DOHH2 (cell line): ENCODE results near the gene CLEC18B.
"Not testable (repeated sequence)": the region's sequence is repeated elsewhere in the genome, so short reads cannot be mapped to it uniquely, and the experiment has no call there.

Experiments used
- H3F3A ChIP-seq: fragments of 200-600 bp; sonication (generic), shearing (Covaris generic); 2 replicates; pipeline ENCODE4 v1.6.0; 2016; ENCODE audit warnings: antibody characterized with exemption, mild to moderate bottlenecking; ENCODE audit not compliant: control insufficient read depth, insufficient read depth
- H3K27ac ChIP-seq: fragments of 200-600 bp; sonication (generic); 2 replicates; pipeline ENCODE4 v1.5.1; 2014; ENCODE audit warnings: low read depth, mild to moderate bottlenecking, low read length, moderate library complexity
- H3K27me3 ChIP-seq: fragments of 200-600 bp; sonication (generic); 2 replicates; pipeline ENCODE4 v1.6.1; 2014; ENCODE audit warnings: mild to moderate bottlenecking, low read length, mixed read lengths; ENCODE audit not compliant: control insufficient read depth
- H3K36me3 ChIP-seq: fragments of 200-600 bp; sonication (generic); 2 replicates; pipeline ENCODE4 v1.6.1; 2014; ENCODE audit warnings: mild to moderate bottlenecking, low read length, moderate library complexity, mixed read lengths; ENCODE audit not compliant: control insufficient read depth
- H3K4me1 ChIP-seq: fragments of 200-600 bp; sonication (generic); 2 replicates; pipeline ENCODE4 v1.6.1; 2014; ENCODE audit warnings: mild to moderate bottlenecking, low read length, mixed read lengths; ENCODE audit not compliant: control insufficient read depth
- H3K4me2 ChIP-seq: fragments of 200-600 bp; sonication (generic); 2 replicates; pipeline ENCODE4 v1.6.0; 2014; ENCODE audit warnings: mild to moderate bottlenecking, low read length, moderate library complexity
- H3K4me3 ChIP-seq: fragments of 200-600 bp; sonication (generic); 2 replicates; pipeline ENCODE4 v1.5.1; 2014; ENCODE audit warnings: mild to moderate bottlenecking, low read length, mixed read lengths
- H3K79me2 ChIP-seq: fragments of 200-600 bp; sonication (generic); 2 replicates; pipeline ENCODE4 v1.6.1; 2014; ENCODE audit warnings: mild to moderate bottlenecking, low read length, mixed read lengths; ENCODE audit not compliant: control insufficient read depth
- H3K9me2 ChIP-seq: fragments of 200-600 bp; sonication (generic); replicated peaks from 2 replicates; pipeline ENCODE4 v1.6.1; 2014; ENCODE audit warnings: mild to moderate bottlenecking, low read length, mixed read lengths; ENCODE audit not compliant: control insufficient read depth
- H3K9me3 ChIP-seq: fragments of 200-600 bp; sonication (generic); 2 replicates; pipeline ENCODE4 v1.6.1; 2014; ENCODE audit warnings: antibody characterized with exemption, low read length, mixed read lengths; ENCODE audit not compliant: control insufficient read depth, insufficient read depth
- H4K20me1 ChIP-seq: fragments of 200-600 bp; sonication (generic); 2 replicates; pipeline ENCODE4 v1.6.0; 2014; ENCODE audit warnings: low read depth, mild to moderate bottlenecking, antibody characterized with exemption, low read length, moderate library complexity; ENCODE audit not compliant: control insufficient read depth, insufficient read depth
- EZH2phosphoT487 ChIP-seq: fragments of 200-600 bp; sonication (generic); IDR thresholded peaks from 2 replicates; pipeline ENCODE4 v1.6.1; 2017; ENCODE audit warnings: borderline replicate concordance, mild to moderate bottlenecking, antibody characterized with exemption, low read length, moderate library complexity, mixed read lengths
- TF ChIP-seq, protein P1 (sequence below): fragments of 200-600 bp; sonication (generic); IDR thresholded peaks from one replicate; pipeline ENCODE4 v1.5.1; 2014; ENCODE audit warnings: antibody characterized with exemption, mild to moderate bottlenecking, low read depth, low read length; ENCODE audit not compliant: poor library complexity, severe bottlenecking

Gene CLEC18B

DNA sequence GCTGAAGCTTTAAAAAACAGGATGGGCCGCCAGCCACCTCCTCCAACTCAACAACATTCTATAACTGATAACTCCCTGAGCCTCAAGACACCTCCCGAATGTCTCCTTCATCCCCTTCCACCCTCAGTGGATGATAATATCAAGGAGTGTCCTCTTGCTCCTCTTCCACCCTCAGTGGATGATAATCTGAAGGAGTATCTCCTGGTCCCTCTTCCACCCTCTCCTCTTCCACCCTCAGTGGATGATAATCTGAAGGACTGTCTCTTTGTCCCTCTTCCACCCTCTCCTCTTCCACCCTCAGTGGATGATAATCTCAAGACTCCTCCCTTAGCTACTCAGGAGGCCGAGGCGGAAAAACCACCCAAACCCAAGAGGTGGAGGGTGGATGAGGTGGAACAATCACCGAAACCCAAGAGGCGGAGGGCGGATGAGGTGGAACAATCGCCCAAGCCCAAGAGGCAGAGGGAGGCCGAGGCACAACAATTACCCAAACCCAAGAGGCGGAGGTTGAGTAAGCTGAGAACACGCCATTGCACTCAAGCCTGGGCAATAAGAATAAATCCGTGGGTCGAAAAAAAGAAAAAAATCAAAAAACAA lies 29.7 kb downstream of the CLEC18B start:
- not testable (repeated sequence) for H3K27ac ChIP-seq, H3F3A ChIP-seq, H3K27me3 ChIP-seq, H3K79me2 ChIP-seq, H4K20me1 ChIP-seq, H3K36me3 ChIP-seq, H3K4me1 ChIP-seq, H3K9me3 ChIP-seq, H3K4me3 ChIP-seq, H3K4me2 ChIP-seq, H3K9me2 ChIP-seq

- H3K9me2 ChIP-seq, H3K27me3 ChIP-seq, H3K4me1 ChIP-seq, H3K4me3 ChIP-seq, H3F3A ChIP-seq, H3K27ac ChIP-seq, H3K79me2 ChIP-seq, H3K4me2 ChIP-seq, H4K20me1 ChIP-seq, H3K9me3 ChIP-seq, H3K36me3 ChIP-seq: not testable (repeated sequence)
Measured at GRCh38 chr16:74382339-74383034, 38.8 kb downstream of the CLEC18B start.

GRCh38 chr16:74373847-74374184 lies 47.5 kb downstream of the CLEC18B start:
- not testable (repeated sequence) for H3F3A ChIP-seq, H3K4me3 ChIP-seq, H3K36me3 ChIP-seq, H3K4me1 ChIP-seq, H3K9me2 ChIP-seq, H3K4me2 ChIP-seq, H3K27ac ChIP-seq, H3K79me2 ChIP-seq, H3K9me3 ChIP-seq, H3K27me3 ChIP-seq, H4K20me1 ChIP-seq

GRCh38 chr16:74372953-74373846 lies 48.1 kb downstream of the CLEC18B start:
- Histone ChIP-seq H3K79me2 (no peaks in the 10 kb centered on the region), H3K4me1 (no peaks in the 10 kb centered on the region), H3K27me3 (no peaks in the 10 kb centered on the region), H3K27ac (no peak overlapping the region), H3K4me3 (no peak overlapping the region), H3K4me2 (no peak overlapping the region), H4K20me1 (no peaks in the 10 kb centered on the region), H3K9me3 (no peaks in the 10 kb centered on the region), H3F3A (no peaks in the 10 kb centered on the region), H3K9me2 (no peaks in the 10 kb centered on the region), H3K36me3 (no peaks in the 10 kb centered on the region)
- TF ChIP-seq EZH2phosphoT487, result no peak
- TF ChIP-seq, protein P1, sequence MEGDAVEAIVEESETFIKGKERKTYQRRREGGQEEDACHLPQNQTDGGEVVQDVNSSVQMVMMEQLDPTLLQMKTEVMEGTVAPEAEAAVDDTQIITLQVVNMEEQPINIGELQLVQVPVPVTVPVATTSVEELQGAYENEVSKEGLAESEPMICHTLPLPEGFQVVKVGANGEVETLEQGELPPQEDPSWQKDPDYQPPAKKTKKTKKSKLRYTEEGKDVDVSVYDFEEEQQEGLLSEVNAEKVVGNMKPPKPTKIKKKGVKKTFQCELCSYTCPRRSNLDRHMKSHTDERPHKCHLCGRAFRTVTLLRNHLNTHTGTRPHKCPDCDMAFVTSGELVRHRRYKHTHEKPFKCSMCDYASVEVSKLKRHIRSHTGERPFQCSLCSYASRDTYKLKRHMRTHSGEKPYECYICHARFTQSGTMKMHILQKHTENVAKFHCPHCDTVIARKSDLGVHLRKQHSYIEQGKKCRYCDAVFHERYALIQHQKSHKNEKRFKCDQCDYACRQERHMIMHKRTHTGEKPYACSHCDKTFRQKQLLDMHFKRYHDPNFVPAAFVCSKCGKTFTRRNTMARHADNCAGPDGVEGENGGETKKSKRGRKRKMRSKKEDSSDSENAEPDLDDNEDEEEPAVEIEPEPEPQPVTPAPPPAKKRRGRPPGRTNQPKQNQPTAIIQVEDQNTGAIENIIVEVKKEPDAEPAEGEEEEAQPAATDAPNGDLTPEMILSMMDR, result no peak
